ENCODE measurements around the gene KRT75. TPM values are rescaled to one million over a fixed set of nuclear protein-coding genes. Genes with fewer than 3 reads are reported as not detected.
"Not testable (repeated sequence)": the region's sequence is repeated elsewhere in the genome, so short reads cannot be mapped to it uniquely, and the experiment has no call there.

KRT75 gene
- polyA plus RNA-seq, 1 donor from 2014 or later: not detected

- H3K36me3 Mint-ChIP-seq: no peaks in the 10 kb centered on the region
- no peaks in the 10 kb centered on the region for H3K4me1 Mint-ChIP-seq
- peaks cover 5% of the 10 kb centered on the region for H3K27me3 Mint-ChIP-seq
- H3K4me3 Mint-ChIP-seq: no peak overlapping the region
- H3K9me3 Mint-ChIP-seq: no peaks in the 10 kb centered on the region
- H3K27ac Mint-ChIP-seq: no peak overlapping the region
Observed at GRCh38 chr12:52414936-52415335, 19.2 kb downstream of the KRT75 start.

DNA sequence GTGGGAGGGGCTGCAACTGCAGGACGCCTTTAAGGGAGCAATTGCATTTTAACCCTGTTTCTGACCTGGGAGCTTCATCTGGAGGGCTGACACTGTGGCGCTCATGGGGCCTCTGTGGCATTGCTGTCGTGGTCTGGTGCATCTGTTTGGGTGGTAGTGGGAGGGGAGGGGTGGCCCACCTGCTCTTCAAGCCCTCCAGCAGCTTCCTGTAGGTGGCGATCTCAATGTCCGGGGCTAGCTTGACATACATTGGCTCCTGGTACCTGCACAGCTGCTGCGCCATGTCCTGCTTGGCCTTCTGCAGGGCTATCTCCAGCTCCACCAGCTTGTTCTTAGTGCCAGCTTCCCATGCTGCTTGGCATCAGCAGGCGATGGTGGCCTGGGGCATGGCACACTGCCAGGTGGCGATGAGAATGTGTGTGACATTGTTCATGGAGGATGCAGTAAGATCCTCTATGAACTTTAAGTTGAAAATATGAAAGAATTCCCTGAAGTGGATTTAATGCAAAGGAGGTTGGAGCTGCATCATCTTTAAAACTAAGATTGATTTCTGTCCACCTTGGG lies 20.3 kb downstream of the KRT75 start:
- H3K4me3 Mint-ChIP-seq: peak overlapping the region in 1 of 4 donors; percentile 63
- H3K4me1 Mint-ChIP-seq: no peaks in the 10 kb centered on the region
- H3K36me3 Mint-ChIP-seq: no peaks in the 10 kb centered on the region
- no peaks in the 10 kb centered on the region for H3K9me3 Mint-ChIP-seq
- H3K27me3 Mint-ChIP-seq: peaks cover 3% of the 10 kb centered on the region
- H3K27ac Mint-ChIP-seq: no peak overlapping the region

DNA sequence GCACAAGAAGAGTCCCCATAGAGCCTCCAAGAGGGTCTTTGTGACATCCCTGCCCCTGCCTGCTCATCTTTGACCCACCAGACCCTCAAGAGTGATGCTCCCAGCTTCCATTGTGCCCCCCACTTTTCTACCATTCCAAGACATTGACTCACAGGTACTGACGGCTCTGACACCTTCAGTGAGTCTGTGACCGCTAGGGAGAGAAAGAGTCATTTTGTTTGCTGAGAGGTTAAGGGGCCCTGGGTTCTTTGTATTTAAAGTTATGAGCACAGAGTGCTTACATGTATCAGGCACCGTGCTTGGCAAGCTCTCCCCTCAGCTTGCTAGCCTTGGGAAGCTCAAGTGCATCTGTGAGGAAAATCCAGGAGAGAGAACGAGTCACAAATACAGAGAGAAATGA lies 21.0 kb downstream of the KRT75 start:
- no peaks in the 10 kb centered on the region for H3K4me1 Mint-ChIP-seq
- H3K27me3 Mint-ChIP-seq: peaks cover 3% of the 10 kb centered on the region
- H3K36me3 Mint-ChIP-seq: peaks cover 2% of the 10 kb centered on the region
- no peaks in the 10 kb centered on the region for H3K9me3 Mint-ChIP-seq
- H3K4me3 Mint-ChIP-seq: no peak overlapping the region
- no peak overlapping the region for H3K27ac Mint-ChIP-seq

DNA sequence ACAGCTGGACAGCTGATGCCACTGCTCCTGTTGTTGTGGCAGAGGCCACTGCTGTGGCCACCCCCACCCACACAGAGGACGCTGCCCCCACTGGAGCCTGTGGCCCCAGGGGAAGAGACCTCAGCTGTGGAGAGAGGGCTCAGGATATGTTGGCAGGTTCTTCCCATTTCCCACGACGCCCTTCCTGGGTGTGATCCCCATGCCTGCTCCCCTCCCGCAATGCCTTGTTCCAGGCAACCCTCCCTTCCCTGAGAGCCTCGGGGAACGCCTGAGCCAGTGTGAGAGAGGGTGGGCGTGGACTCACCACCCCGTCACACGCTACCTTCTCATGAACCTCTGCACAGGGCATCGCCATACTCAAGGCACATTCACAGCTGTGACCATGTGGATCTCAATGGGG lies 22.4 kb downstream of the KRT75 start:
- no peak overlapping the region for H3K4me3 Mint-ChIP-seq
- no peaks in the 10 kb centered on the region for H3K9me3 Mint-ChIP-seq
- no peak overlapping the region for H3K27ac Mint-ChIP-seq
- no peaks in the 10 kb centered on the region for H3K4me1 Mint-ChIP-seq
- peaks cover 2% of the 10 kb centered on the region for H3K36me3 Mint-ChIP-seq
- peaks cover 3% of the 10 kb centered on the region for H3K27me3 Mint-ChIP-seq

- not testable (repeated sequence) for H3K4me1 Mint-ChIP-seq, H3K9me3 Mint-ChIP-seq, H3K27ac Mint-ChIP-seq, H3K4me3 Mint-ChIP-seq, H3K36me3 Mint-ChIP-seq, H3K27me3 Mint-ChIP-seq
Observed at GRCh38 chr12:52410589-52411248, 23.5 kb downstream of the KRT75 start.

DNA sequence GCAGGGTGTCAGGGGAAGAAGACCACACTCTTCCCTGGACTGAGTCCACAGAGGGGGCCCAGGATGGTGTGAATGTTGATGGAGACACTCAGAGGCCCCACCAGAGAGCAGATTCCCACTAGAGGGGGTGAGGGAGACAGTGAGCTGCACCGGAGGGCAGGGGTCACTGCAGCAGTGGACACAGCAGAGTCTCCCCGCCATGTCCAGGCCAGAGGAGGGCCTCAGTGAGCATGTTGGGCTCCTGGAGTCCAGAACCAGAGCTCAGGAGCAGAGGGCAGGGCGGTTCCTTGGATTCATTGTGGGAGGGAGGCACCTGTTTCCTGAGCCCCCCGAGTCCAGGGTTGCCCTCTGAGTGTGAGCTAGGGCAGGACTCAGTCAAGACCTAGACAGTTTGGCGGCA lies 26.3 kb downstream of the KRT75 start:
- Mint-ChIP-seq H3K4me3 (no peak overlapping the region), H3K9me3 (no peaks in the 10 kb centered on the region), H3K4me1 (no peaks in the 10 kb centered on the region), H3K36me3 (peaks cover 2% of the 10 kb centered on the region), H3K27me3 (peaks cover 9% of the 10 kb centered on the region), H3K27ac (no peak overlapping the region)

- peaks cover 9% of the 10 kb centered on the region for H3K27me3 Mint-ChIP-seq
- H3K4me1 Mint-ChIP-seq: no peaks in the 10 kb centered on the region
- peaks cover 2% of the 10 kb centered on the region for H3K36me3 Mint-ChIP-seq
- no peaks in the 10 kb centered on the region for H3K9me3 Mint-ChIP-seq
- H3K27ac Mint-ChIP-seq: no peak within 1 kb of the TSS
- no peak within 1 kb of the TSS for H3K4me3 Mint-ChIP-seq
Observed at GRCh38 chr12:52405922-52406385, 28.2 kb downstream of the KRT75 start, which contains the start of gene KRT82. TSS of gene KRT82 (minus strand) at chr12:52406335. CDS start at chr12:52406277, 58 bp downstream.

- Mint-ChIP-seq H3K36me3 (peaks cover 2% of the 10 kb centered on the region), H3K4me3 (no peak overlapping the region), H3K9me3 (no peaks in the 10 kb centered on the region), H3K4me1 (no peaks in the 10 kb centered on the region), H3K27me3 (peaks cover 9% of the 10 kb centered on the region), H3K27ac (no peak overlapping the region)
Observed at GRCh38 chr12:52404951-52405350, 29.2 kb downstream of the KRT75 start.

GRCh38 chr12:52403561-52403960 lies 30.6 kb downstream of the KRT75 start:
- peaks cover 0 to 2% (median 0%) of the 10 kb centered on the region in 3 donors for H3K9me3 Mint-ChIP-seq
- H3K27ac Mint-ChIP-seq: no peak overlapping the region
- peaks cover 1% of the 10 kb centered on the region for H3K36me3 Mint-ChIP-seq
- H3K4me1 Mint-ChIP-seq: no peaks in the 10 kb centered on the region
- H3K4me3 Mint-ChIP-seq: no peak overlapping the region
- peaks cover 12% of the 10 kb centered on the region for H3K27me3 Mint-ChIP-seq

DNA sequence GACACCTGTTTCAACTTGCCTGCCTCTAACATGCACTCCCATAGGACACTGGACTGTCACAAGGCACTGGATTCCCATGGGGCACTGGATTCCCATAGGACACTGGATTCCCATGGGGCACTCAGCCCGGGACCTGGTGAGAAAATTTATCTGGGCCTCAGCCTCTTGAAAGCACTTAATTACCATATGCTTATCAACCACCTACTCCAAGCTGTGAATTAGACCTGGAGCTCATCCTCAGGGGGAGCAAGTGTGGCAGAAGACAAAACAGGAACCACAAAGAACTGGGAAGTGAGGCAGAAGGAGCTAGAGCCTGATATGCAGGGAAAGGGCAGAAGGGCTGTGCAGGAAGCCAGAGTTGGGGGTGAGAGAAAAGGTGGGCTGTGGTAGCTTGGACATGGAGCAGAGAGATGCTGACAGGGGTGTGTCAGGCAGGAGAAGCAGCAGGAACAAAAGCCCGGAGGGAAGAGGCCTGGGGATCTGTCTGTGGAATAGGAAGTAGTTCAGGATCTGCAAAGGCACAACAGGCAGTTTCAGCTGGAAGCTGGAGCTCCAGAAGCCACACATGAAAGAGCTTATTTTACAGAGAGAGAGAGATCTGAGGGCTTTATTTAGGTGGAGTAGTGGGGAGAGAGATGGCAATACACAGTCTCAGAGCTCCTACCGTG lies 31.2 kb downstream of the KRT75 start:
- peaks cover 0 to 2% (median 0%) of the 10 kb centered on the region in 3 donors for H3K9me3 Mint-ChIP-seq
- H3K4me1 Mint-ChIP-seq: no peaks in the 10 kb centered on the region
- H3K4me3 Mint-ChIP-seq: no peak overlapping the region
- no peak overlapping the region for H3K27ac Mint-ChIP-seq
- H3K27me3 Mint-ChIP-seq: peaks cover 12% of the 10 kb centered on the region
- H3K36me3 Mint-ChIP-seq: no peaks in the 10 kb centered on the region

DNA sequence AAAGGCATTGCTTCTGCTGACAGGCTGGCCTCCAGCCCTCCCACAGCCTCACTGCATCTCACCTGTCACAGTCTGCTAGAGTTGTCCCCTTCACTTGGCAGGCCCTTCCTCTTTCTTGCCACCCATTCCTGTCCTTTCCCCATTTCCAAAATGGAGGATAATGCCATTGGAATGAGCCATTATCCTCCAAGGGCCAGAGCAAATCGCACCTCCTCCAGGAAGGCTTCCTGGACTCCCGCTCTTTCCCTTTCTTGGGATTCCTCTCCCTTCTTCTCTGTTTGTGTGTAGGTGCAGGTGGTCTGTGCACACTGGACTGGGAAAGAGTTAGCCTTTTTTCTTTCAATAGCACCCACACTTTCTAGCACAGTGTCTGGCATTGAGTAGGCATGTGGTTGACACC lies 31.8 kb downstream of the KRT75 start:
- Mint-ChIP-seq H3K9me3 (peaks cover 0 to 2% (median 0%) of the 10 kb centered on the region in 3 donors), H3K4me1 (no peaks in the 10 kb centered on the region), H3K4me3 (no peak overlapping the region), H3K36me3 (no peaks in the 10 kb centered on the region), H3K27me3 (peaks cover 12% of the 10 kb centered on the region), H3K27ac (no peak overlapping the region)

- Mint-ChIP-seq H3K9me3 (peaks cover 0 to 2% (median 0%) of the 10 kb centered on the region in 3 donors), H3K36me3 (no peaks in the 10 kb centered on the region), H3K4me3 (no peak overlapping the region), H3K27me3 (peaks cover 12% of the 10 kb centered on the region), H3K4me1 (no peaks in the 10 kb centered on the region), H3K27ac (no peak overlapping the region)
Observed at GRCh38 chr12:52401926-52402325, 32.2 kb downstream of the KRT75 start.

- H3K36me3 Mint-ChIP-seq: no peaks in the 10 kb centered on the region
Observed at GRCh38 chr12:52401526-52401925, 32.6 kb downstream of the KRT75 start.

GRCh38 chr12:52400906-52401305 lies 33.3 kb downstream of the KRT75 start:
- Mint-ChIP-seq H3K4me3 (no peak overlapping the region), H3K4me1 (no peaks in the 10 kb centered on the region), H3K27me3 (peaks cover 14% of the 10 kb centered on the region), H3K36me3 (no peaks in the 10 kb centered on the region), H3K9me3 (peaks cover 0 to 2% (median 0%) of the 10 kb centered on the region in 3 donors), H3K27ac (no peak overlapping the region)

More at GRCh38 chr12:52401526-52401925, 32.6 kb downstream of the KRT75 start:
- Mint-ChIP-seq H3K9me3 (peaks cover 0 to 2% (median 0%) of the 10 kb centered on the region in 3 donors), H3K27me3 (peaks cover 12% of the 10 kb centered on the region), H3K27ac (no peak overlapping the region), H3K4me3 (no peak overlapping the region), H3K4me1 (no peaks in the 10 kb centered on the region)

DNA sequence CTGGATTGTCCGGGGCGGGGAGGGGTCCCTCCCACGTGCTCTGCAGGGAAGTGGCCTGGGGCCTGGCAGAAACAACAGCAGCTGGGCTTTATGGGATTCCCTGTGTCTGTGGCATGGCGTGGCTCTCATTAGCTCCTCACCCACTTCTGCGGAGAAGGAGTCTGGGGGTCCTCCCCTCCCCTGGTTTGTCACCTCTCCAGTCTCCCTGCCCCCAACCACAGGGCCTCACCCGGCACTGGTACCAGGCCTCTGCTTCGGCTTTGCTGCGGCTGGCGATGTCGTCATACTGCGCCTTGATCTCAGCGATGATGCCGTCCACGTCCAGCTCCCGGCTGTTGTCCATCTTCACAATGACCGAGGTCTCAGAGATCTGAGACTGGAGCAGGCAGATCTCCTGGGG lies 34.4 kb downstream of the KRT75 start:
- Mint-ChIP-seq H3K27me3 (peaks cover 13% of the 10 kb centered on the region), H3K4me1 (no peaks in the 10 kb centered on the region), H3K4me3 (no peak overlapping the region), H3K27ac (peak overlapping the region in 1 of 3 donors; percentile 82), H3K9me3 (peaks cover 0 to 2% (median 0%) of the 10 kb centered on the region in 3 donors), H3K36me3 (no peaks in the 10 kb centered on the region)
